SK-N-SH (cell line): ENCODE measurements around the gene TMEM176A. TPM values are rescaled to one million over a fixed set of nuclear protein-coding genes. Genes with fewer than 3 reads are reported as not detected.

Experiments used
- CTCF ChIA-PET: fragments of 300-600, 350-600 bp; formaldehyde crosslinking; extraction: SDS; loops from one replicate; lab custom pipeline; 2021; lab: Yijun Ruan, JAX
- POLR2A ChIA-PET: fragments of 350-600 bp; sonication (Branson Sonifier 250); formaldehyde crosslinking; extraction: SDS; loops from one replicate; lab custom pipeline; 2020; ENCODE audit warnings: antibody characterized with exemption, inconsistent platforms; lab: Yijun Ruan, JAX
- DNase-seq: peaks from one replicate; pipeline ENCODE4 v3.0.0; 2012
- H2AFZ ChIP-seq: fragments of 200-600 bp; sonication (generic); 2 replicates; pipeline ENCODE4 v1.8.1; 2016; ENCODE audit warnings: antibody characterized with exemption, mild to moderate bottlenecking, low read depth
- H3F3A ChIP-seq: fragments of 200-600 bp; sonication (generic); replicated peaks from 2 replicates; pipeline ENCODE3; 2016; ENCODE audit warnings: antibody characterized with exemption, mild to moderate bottlenecking; ENCODE audit not compliant: insufficient read depth
- H3K27ac ChIP-seq, 2 experiments: fragments of 200-500 bp in 1 of 2; fragments of 200-600 bp in 1 of 2; sonication (Bioruptor generic) in 1 of 2; sonication (generic), shearing (Covaris generic) in 1 of 2; 2 replicates each; pipeline versions ENCODE4 v1.5.1 to v1.6.1; 2014 to 2016; ENCODE audit warnings: low read depth in 2 of 2, inconsistent platforms in 1 of 2, low read length in 1 of 2, mild to moderate bottlenecking in 1 of 2, mixed read lengths in 1 of 2
- H3K27me3 ChIP-seq: fragments of 200-600 bp; sonication (generic), shearing (Covaris generic); 2 replicates; pipeline ENCODE4 v1.6.1; 2016; ENCODE audit warnings: mixed run types; ENCODE audit not compliant: insufficient read depth
- H3K36me3 ChIP-seq, 2 experiments: fragments of 200-500 bp in 1 of 2; fragments of 200-600 bp in 1 of 2; sonication (Bioruptor generic) in 1 of 2; sonication (generic) in 1 of 2; replicated peaks in 1 of 2; 2 replicates each; pipeline versions ENCODE3 to v1.5.1; 2014 to 2016; ENCODE audit warnings: low read length in 1 of 2, mild to moderate bottlenecking in 1 of 2; ENCODE audit not compliant: insufficient read depth in 2 of 2, control insufficient read depth in 1 of 2
- H3K4me1 ChIP-seq, 2 experiments: fragments of 200-500 bp in 1 of 2; fragments of 200-600 bp in 1 of 2; sonication (Bioruptor generic) in 1 of 2; sonication (generic), shearing (Covaris generic) in 1 of 2; 2 replicates each; pipeline versions ENCODE4 v1.5.1 to v1.6.1; 2014 to 2016; ENCODE audit warnings: low read depth in 1 of 2, low read length in 1 of 2, mixed run types in 1 of 2; ENCODE audit not compliant: insufficient read depth in 2 of 2, control insufficient read depth in 1 of 2
- H3K4me2 ChIP-seq: fragments of 200-600 bp; sonication (generic), shearing (Covaris generic); 2 replicates; pipeline ENCODE4 v1.6.1; 2017; ENCODE audit warnings: mixed run types
- H3K4me3 ChIP-seq, 2 experiments: fragments of 200-500 bp in 1 of 2; fragments of 200-600 bp in 1 of 2; sonication (Bioruptor generic) in 1 of 2; sonication (generic), shearing (Covaris generic) in 1 of 2; 2 replicates each; pipeline versions ENCODE4 v1.5.1 to v1.8.1; 2014 to 2016; ENCODE audit warnings: low read depth in 2 of 2, inconsistent platforms in 1 of 2, low read length in 1 of 2, mild to moderate bottlenecking in 1 of 2, mixed read lengths in 1 of 2, moderate library complexity in 1 of 2
- H3K79me2 ChIP-seq: fragments of 200-600 bp; sonication (generic); 2 replicates; pipeline ENCODE4 v1.8.1; 2017; ENCODE audit warnings: mild to moderate bottlenecking; ENCODE audit not compliant: insufficient read depth
- H3K9ac ChIP-seq: fragments of 200-600 bp; sonication (generic); 2 replicates; pipeline ENCODE4 v1.6.1; 2017; ENCODE audit warnings: mixed run types
- H3K9me2 ChIP-seq: fragments of 200-600 bp; sonication (generic); 2 replicates; pipeline ENCODE4 v1.6.1; 2017; ENCODE audit warnings: mixed run types
- H3K9me3 ChIP-seq: fragments of 200-600 bp; sonication (generic); 2 replicates; pipeline ENCODE4 v1.6.1; 2017; ENCODE audit warnings: mixed run types, mild to moderate bottlenecking, moderate library complexity
- H4K20me1 ChIP-seq: fragments of 200-600 bp; sonication (generic); 2 replicates; pipeline ENCODE4 v1.6.1; 2017; ENCODE audit warnings: mild to moderate bottlenecking, mixed run types; ENCODE audit not compliant: insufficient read depth
- EP300 ChIP-seq, 2 experiments: IDR thresholded peaks; 2 replicates each; pipeline versions ENCODE4 v1.4.0 to v1.6.1; 2012; ENCODE audit warnings: borderline replicate concordance in 1 of 2, low read depth in 1 of 2, low read length in 1 of 2
- EZH2phosphoT487 ChIP-seq: fragments of 200-600 bp; sonication (generic); IDR thresholded peaks from 2 replicates; pipeline ENCODE4 v1.6.1; 2017; ENCODE audit warnings: low read depth, mixed run types, mild to moderate bottlenecking, antibody characterized with exemption, moderate library complexity, borderline replicate concordance
- FOXM1 ChIP-seq: IDR thresholded peaks from 2 replicates; pipeline ENCODE4 v1.4.0; 2012; ENCODE audit warnings: low read depth, mild to moderate bottlenecking
- GABPA ChIP-seq: IDR thresholded peaks from 2 replicates; pipeline ENCODE4 v1.4.0; 2012; ENCODE audit warnings: low read depth, mild to moderate bottlenecking
- GATA2 ChIP-seq: sonication (generic); formaldehyde crosslinking; IDR thresholded peaks from 2 replicates; pipeline ENCODE4 v1.5.0; 2020; ENCODE audit warnings: mild to moderate bottlenecking, missing genetic modification reagents
- MXI1 ChIP-seq: IDR thresholded peaks from 2 replicates; pipeline ENCODE4 v1.6.1; 2012; ENCODE audit warnings: mild to moderate bottlenecking, low read depth, low read length, improper control_type of control experiment
- NRF1 ChIP-seq: IDR thresholded peaks from 2 replicates; pipeline ENCODE4 v1.6.1; 2012; ENCODE audit warnings: low read depth, mild to moderate bottlenecking, low read length
- SMC3 ChIP-seq: IDR thresholded peaks from 2 replicates; pipeline ENCODE4 v1.6.1; 2012; ENCODE audit warnings: low read depth, low read length, improper control_type of control experiment
- YY1 ChIP-seq: IDR thresholded peaks from 2 replicates; pipeline ENCODE4 v1.4.0; 2012; ENCODE audit warnings: low read depth, mild to moderate bottlenecking
- WGBS: methylation state at CpG from one replicate; pipeline ENCODE4 v1.1.6; 2017; ENCODE audit warnings: low lambda C conversion rate; 5-methylcytosine and 5-hydroxymethylcytosine counted together
- polyA plus RNA-seq, 3 experiments: library from polyadenylated mRNA; depleted of rRNA; stranded (reverse); fragments of >200 nt; gene quantifications; 2 replicates each; pipeline ENCODE4 v1.2.3, GENCODE V29; 2012
- TF ChIP-seq, protein P1 (sequence below): fragments of 150-350 bp; IDR thresholded peaks from 2 replicates; pipeline ENCODE4 v1.6.1; 2016; ENCODE audit warnings: mild to moderate bottlenecking, low read depth, low read length
- TF ChIP-seq, protein P2 (sequence below): fragments of 200-600 bp; sonication (generic); IDR thresholded peaks from 2 replicates; pipeline ENCODE4 v1.6.1; 2017; ENCODE audit warnings: antibody characterized with exemption, mild to moderate bottlenecking, moderate library complexity
- TF ChIP-seq, protein P3 (sequence below): fragments of 150-350 bp; IDR thresholded peaks from 2 replicates; pipeline ENCODE4 v1.6.1; 2017; ENCODE audit warnings: antibody characterized with exemption, low read length, low read depth, borderline replicate concordance
- TF ChIP-seq, protein P4 (sequence below): IDR thresholded peaks from 2 replicates; pipeline ENCODE4 v1.4.0; 2012; ENCODE audit warnings: low read depth, borderline replicate concordance

TMEM176A gene
- polyA plus RNA-seq, 1 of the 3 experiments (the other 2 are of a cell fraction), result not detected

DNA sequence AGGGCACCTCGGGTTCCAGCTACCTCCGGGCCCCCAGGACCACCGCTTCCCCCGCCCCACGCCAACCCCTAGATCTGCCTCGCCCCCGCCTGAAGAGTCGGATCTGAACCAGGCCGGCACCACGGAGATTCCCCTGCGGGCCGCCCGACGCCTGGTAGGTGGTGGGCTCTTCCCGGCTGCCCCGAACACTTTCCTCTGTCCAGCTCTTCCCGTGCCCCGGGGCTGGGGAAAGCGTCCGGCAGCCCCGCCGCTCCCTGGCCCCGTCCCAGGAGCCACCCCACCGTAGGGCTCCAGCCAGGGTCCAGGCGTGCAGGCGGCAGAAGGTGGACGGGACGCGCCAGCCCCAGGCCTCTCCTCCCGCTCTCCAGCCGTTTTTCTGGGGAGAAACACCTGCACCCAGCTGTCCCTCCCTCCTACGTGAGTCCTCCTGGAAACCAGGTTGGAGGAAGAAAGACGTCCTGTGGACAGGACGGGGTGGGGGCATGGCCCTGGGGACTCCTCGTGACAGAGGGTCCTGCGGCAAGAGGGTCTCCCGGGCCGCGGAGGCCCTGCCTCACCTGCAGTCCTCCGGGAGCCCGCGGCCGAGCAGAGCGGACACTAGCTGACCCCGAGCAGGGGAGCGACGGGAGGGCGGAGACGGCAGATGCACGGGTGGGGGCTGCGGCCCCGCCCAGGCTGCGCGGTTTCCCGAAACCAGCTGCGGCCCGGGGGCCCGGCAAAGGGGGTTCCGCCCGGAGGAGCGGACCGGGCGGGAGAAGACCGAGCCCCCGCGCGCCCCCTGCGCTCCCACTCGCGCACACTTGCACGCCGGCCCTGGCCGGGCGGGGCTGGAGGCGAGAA is 608 bp upstream of the TMEM176A start, which contains the start of gene TMEM176B:
Gene TMEM176B (minus strand): TSS at position 624 of the 840 bp plus-strand sequence. CDS start 3,795 bp downstream, outside the sequence.
- Histone ChIP-seq H3K4me1 (peaks cover 0 to 7% of the 10 kb centered on the region in 2 experiments; a peak in 2 of 4 replicates), H3K9me2 (no peaks in the 10 kb centered on the region), H3K36me3 (no peaks in the 10 kb centered on the region), H3K9me3 (no peaks in the 10 kb centered on the region), H3K4me3 (no peak within 1 kb of the TSS), H3K9ac (no peak within 1 kb of the TSS), H3K27ac (no peak within 1 kb of the TSS), H3K4me2 (no peak within 1 kb of the TSS), H3K79me2 (no peaks in the 10 kb centered on the region), H3F3A (no peaks in the 10 kb centered on the region), H4K20me1 (no peaks in the 10 kb centered on the region), H2AFZ (no peak within 1 kb of the TSS; the same call in 1 of the 2 replicates), H3K27me3 (no peaks in the 10 kb centered on the region)
- 86% methylated on average over 47 of the region's 75 CpGs for WGBS
- POLR2A ChIA-PET, result no interaction called here
- TF ChIP-seq, protein P1, sequence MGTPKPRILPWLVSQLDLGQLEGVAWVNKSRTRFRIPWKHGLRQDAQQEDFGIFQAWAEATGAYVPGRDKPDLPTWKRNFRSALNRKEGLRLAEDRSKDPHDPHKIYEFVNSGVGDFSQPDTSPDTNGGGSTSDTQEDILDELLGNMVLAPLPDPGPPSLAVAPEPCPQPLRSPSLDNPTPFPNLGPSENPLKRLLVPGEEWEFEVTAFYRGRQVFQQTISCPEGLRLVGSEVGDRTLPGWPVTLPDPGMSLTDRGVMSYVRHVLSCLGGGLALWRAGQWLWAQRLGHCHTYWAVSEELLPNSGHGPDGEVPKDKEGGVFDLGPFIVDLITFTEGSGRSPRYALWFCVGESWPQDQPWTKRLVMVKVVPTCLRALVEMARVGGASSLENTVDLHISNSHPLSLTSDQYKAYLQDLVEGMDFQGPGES, result no peak
- TF ChIP-seq EP300 (IDR thresholded peaks at IDR 0.05; ENCODE audit: borderline replicate concordance in 1 of 2, low read depth in 1 of 2, low read length in 1 of 2) (no peak), FOXM1 (no peak), SMC3 (no peak), NRF1 (no peak), GATA2 (CRISPR knock-in tag) (no peak), MXI1 (no peak), GABPA (no peak), EZH2phosphoT487 (no peak), YY1 (no peak)
- TF ChIP-seq, protein P2, sequence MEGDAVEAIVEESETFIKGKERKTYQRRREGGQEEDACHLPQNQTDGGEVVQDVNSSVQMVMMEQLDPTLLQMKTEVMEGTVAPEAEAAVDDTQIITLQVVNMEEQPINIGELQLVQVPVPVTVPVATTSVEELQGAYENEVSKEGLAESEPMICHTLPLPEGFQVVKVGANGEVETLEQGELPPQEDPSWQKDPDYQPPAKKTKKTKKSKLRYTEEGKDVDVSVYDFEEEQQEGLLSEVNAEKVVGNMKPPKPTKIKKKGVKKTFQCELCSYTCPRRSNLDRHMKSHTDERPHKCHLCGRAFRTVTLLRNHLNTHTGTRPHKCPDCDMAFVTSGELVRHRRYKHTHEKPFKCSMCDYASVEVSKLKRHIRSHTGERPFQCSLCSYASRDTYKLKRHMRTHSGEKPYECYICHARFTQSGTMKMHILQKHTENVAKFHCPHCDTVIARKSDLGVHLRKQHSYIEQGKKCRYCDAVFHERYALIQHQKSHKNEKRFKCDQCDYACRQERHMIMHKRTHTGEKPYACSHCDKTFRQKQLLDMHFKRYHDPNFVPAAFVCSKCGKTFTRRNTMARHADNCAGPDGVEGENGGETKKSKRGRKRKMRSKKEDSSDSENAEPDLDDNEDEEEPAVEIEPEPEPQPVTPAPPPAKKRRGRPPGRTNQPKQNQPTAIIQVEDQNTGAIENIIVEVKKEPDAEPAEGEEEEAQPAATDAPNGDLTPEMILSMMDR, result no peak
- TF ChIP-seq, protein P3, sequence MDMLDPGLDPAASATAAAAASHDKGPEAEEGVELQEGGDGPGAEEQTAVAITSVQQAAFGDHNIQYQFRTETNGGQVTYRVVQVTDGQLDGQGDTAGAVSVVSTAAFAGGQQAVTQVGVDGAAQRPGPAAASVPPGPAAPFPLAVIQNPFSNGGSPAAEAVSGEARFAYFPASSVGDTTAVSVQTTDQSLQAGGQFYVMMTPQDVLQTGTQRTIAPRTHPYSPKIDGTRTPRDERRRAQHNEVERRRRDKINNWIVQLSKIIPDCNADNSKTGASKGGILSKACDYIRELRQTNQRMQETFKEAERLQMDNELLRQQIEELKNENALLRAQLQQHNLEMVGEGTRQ, result no peak
- TF ChIP-seq, protein P4, sequence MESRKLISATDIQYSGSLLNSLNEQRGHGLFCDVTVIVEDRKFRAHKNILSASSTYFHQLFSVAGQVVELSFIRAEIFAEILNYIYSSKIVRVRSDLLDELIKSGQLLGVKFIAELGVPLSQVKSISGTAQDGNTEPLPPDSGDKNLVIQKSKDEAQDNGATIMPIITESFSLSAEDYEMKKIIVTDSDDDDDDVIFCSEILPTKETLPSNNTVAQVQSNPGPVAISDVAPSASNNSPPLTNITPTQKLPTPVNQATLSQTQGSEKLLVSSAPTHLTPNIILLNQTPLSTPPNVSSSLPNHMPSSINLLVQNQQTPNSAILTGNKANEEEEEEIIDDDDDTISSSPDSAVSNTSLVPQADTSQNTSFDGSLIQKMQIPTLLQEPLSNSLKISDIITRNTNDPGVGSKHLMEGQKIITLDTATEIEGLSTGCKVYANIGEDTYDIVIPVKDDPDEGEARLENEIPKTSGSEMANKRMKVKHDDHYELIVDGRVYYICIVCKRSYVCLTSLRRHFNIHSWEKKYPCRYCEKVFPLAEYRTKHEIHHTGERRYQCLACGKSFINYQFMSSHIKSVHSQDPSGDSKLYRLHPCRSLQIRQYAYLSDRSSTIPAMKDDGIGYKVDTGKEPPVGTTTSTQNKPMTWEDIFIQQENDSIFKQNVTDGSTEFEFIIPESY, result no peak
- DNase-seq, result peak; percentile 49
- CTCF ChIA-PET, result interaction anchor here (0.7 to 2.5 kb wide), 4 partner anchors 10 to 176 kb away, joined by 3 to 10 read pairs (median 6); no protein-coding TSS in a partner anchor
